ENCODE results near the gene OSBPL7. TPM values are rescaled to one million over a fixed set of nuclear protein-coding genes. Genes with fewer than 3 reads are reported as not detected.

OSBPL7 gene
- total and polyA plus RNA-seq, 9 donors = 6.1 to 18.0 (median 12.3) TPM

DNA sequence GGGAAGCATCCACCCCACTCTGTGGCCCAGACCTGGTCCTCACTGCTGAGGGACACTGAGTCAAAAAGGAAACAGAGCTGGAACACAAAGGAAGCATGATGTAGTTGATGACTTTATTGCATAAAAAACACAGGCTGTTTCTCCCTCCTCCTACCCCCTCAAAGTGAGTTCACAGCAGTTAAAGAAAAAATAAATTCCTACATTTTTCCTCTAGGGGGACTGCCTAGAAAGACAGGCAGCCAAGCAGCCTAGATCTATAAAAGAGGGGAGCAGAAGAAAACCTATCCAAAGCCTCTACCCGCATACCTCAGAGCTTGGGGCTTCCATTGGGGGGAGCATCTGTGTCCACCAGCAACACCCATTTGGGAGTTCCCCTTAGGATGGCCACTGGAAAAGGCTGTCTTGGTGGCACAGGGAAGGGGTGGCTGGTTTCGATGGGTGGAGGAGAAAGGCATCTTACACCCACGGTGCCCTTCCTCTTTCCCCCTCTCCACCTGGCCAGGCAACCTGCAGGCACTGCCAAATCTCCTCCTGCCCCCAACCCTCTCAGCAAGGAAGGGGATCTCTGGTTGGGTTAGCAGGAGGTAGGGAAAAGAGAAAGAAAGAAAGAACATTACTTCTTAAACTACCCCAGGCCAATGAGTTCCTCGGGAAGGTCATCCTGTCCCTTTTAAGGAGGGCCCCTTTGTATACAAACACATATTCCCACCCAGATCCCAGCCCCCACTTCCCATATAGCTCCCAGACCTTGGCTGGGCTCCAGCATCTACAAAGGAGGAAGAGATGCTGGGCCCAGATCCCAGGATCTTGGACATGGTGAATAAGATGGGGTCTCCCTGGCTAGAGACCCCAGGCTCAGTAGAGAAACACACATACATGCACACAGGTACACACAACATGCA is 23.5 kb upstream of the OSBPL7 start:
- intact Hi-C loops (cut with DNase I) = loop anchor here in 2 of 4 donors (5.0 to 10.0 kb wide), 3 partner anchors 37 to 172 kb away; partner anchors contain the start of gene PRR15L (in 1 of the 2)

GRCh38 chr17:47844227-47844626 is 22.6 kb upstream of the OSBPL7 start:
- intact Hi-C loops (cut with DNase I) = loop anchor here in 2 of 4 donors (5.0 to 10.0 kb wide), 2 partner anchors 111 to 173 kb away; partner anchors contain the start of gene PRR15L (in 1 of the 2)
- 64 to 66% (median 66%) methylated on average over 5 of the region's 5 CpGs for WGBS, 3 donors
- Histone ChIP-seq H3K27me3 (no peaks in the 10 kb centered on the region), H3K36me3 (no peaks in the 10 kb centered on the region), H3K9me3 (no peaks in the 10 kb centered on the region), H3K4me1 (ENCODE audit: insufficient read depth) (peaks cover 4% of the 10 kb centered on the region), H3K4me3 (no peak overlapping the region), H3K27ac (no peak overlapping the region)
- DNase-seq = no peak
- TF ChIP-seq EP300 (IDR thresholded peaks at IDR 0.05) (no peak), POLR2A (IDR thresholded peaks at IDR 0.05) (no peak), CTCF (IDR thresholded peaks at IDR 0.05) (no peak)

More for the DNA sequence above, 23.5 kb upstream of the OSBPL7 start:
- no peak for TF ChIP-seq POLR2A (IDR thresholded peaks at IDR 0.05)
- no peak for TF ChIP-seq CTCF (IDR thresholded peaks at IDR 0.05)
- no peak for TF ChIP-seq EP300 (IDR thresholded peaks at IDR 0.05)
- no peak overlapping the region for H3K4me3 ChIP-seq
- no peak for DNase-seq
- no peaks in the 10 kb centered on the region for H3K27me3 ChIP-seq
- H3K9me3 ChIP-seq = no peaks in the 10 kb centered on the region
- H3K27ac ChIP-seq = no peak overlapping the region
- peaks cover 4% of the 10 kb centered on the region for H3K4me1 ChIP-seq (ENCODE audit: insufficient read depth)
- no peaks in the 10 kb centered on the region for H3K36me3 ChIP-seq
- 48 to 56% (median 53%) methylated on average over 4 of the region's 4 CpGs for WGBS, 3 donors

- H3K4me1 ChIP-seq (ENCODE audit: insufficient read depth) = peaks cover 4% of the 10 kb centered on the region
- no peaks in the 10 kb centered on the region for H3K36me3 ChIP-seq
These were observed 21.8 kb upstream of the OSBPL7 start for GRCh38 chr17:47843391-47843730.

More at GRCh38 chr17:47843391-47843730, 21.8 kb upstream of the OSBPL7 start:
- Histone ChIP-seq H3K4me3 (no peak overlapping the region), H3K27me3 (no peaks in the 10 kb centered on the region), H3K9me3 (no peaks in the 10 kb centered on the region), H3K27ac (no peak overlapping the region)
- intact Hi-C loops (cut with DNase I) = loop anchor here in 3 of 4 donors (1.0 to 10.0 kb wide), 4 partner anchors 41 to 174 kb away; partner anchors contain the start of gene PRR15L (in 1 of the 3)
- WGBS, 3 donors = 18 to 30% (median 19%) methylated on average over 6 of the region's 6 CpGs
- DNase-seq = no peak
- TF ChIP-seq CTCF (IDR thresholded peaks at IDR 0.05) (no peak), POLR2A (IDR thresholded peaks at IDR 0.05) (no peak), EP300 (IDR thresholded peaks at IDR 0.05) (no peak)
